Hypothalamus (tissue), 51 donors: ENCODE data around the gene DLEC1.
A peak's percentile ranks its signal among the peaks of the same experiment; 100 is the strongest.
"Not testable (repeated sequence)": the region's sequence is repeated elsewhere in the genome, so short reads cannot be mapped to it uniquely, and the experiment has no call there.

Source experiments
- DNase-seq, 51 donors: peaks; one replicate each; lab custom pipeline; 2025; lab: John Stamatoyannopoulos, UW

DLEC1 gene

GRCh38 chr3:38017445-38018295 lies 21.3 kb upstream of the DLEC1 start:
- DNase-seq = peak in 1 of 51 donors; percentile 15

GRCh38 chr3:38018296-38019266 lies 20.4 kb upstream of the DLEC1 start:
- DNase-seq = no peak

- no peak for DNase-seq
These were observed 19.2 kb upstream of the DLEC1 start for GRCh38 chr3:38019658-38020341.

- DNase-seq = no peak
These were observed 18.7 kb upstream of the DLEC1 start for GRCh38 chr3:38020342-38020726.

- DNase-seq = no peak
These were observed 17.8 kb upstream of the DLEC1 start for GRCh38 chr3:38021196-38021595.

GRCh38 chr3:38022301-38022700 lies 16.7 kb upstream of the DLEC1 start:
- no peak for DNase-seq

GRCh38 chr3:38022896-38023709 lies 15.9 kb upstream of the DLEC1 start:
- no peak for DNase-seq

GRCh38 chr3:38026856-38027255 lies 12.2 kb upstream of the DLEC1 start:
- no peak for DNase-seq

GRCh38 chr3:38027466-38028465 lies 11.2 kb upstream of the DLEC1 start:
- peak in 2 of 51 donors; percentile 22 to 57 for DNase-seq

GRCh38 chr3:38028621-38029361 lies 10.2 kb upstream of the DLEC1 start:
- DNase-seq = no peak

GRCh38 chr3:38029400-38030125 lies 9.4 kb upstream of the DLEC1 start, which contains the start of gene PLCD1:
Gene PLCD1, minus strand, starts transcription at chr3:38029642. Its CDS starts 103 bp downstream, at chr3:38029539.
- DNase-seq = peak in 39 of 51 donors; percentile 15 to 84 (median 67)

GRCh38 chr3:38030126-38031021 lies 8.6 kb upstream of the DLEC1 start:
- DNase-seq = no peak

- peak in 7 of 51 donors; percentile 27 to 81 (median 50) for DNase-seq
These were observed 7.7 kb upstream of the DLEC1 start for GRCh38 chr3:38031022-38031994.

- no peak for DNase-seq
These were observed 6.6 kb upstream of the DLEC1 start for GRCh38 chr3:38032328-38032865.

- not testable (repeated sequence) for DNase-seq
These were observed 5.4 kb upstream of the DLEC1 start for GRCh38 chr3:38033586-38033985.
